Limb (tissue), 2 donors: ENCODE results near the gene HOTAIR.
A peak's percentile ranks its signal among the peaks of the same experiment; 100 is the strongest.

Experiments
- DNase-seq, 2 donors: peaks; one replicate each; pipeline ENCODE4 v3.0.0-alpha.2; 2016; ENCODE audit errors: extremely low spot score in 2 of 2

HOTAIR gene

GRCh38 chr12:54000116-54001114 is 25.7 kb upstream of the HOTAIR start, which contains the start of gene HOXC9:
HOXC9 (plus strand) TSS chr12:54000161; CDS start chr12:54000189, 28 bp downstream.
- DNase-seq = no peak

GRCh38 chr12:53999559-54000115 is 24.9 kb upstream of the HOTAIR start:
- DNase-seq = peak; percentile 72 to 84

- DNase-seq = no peak
Measured at GRCh38 chr12:53998900-53999236, 24.1 kb upstream of the HOTAIR start.

DNA sequence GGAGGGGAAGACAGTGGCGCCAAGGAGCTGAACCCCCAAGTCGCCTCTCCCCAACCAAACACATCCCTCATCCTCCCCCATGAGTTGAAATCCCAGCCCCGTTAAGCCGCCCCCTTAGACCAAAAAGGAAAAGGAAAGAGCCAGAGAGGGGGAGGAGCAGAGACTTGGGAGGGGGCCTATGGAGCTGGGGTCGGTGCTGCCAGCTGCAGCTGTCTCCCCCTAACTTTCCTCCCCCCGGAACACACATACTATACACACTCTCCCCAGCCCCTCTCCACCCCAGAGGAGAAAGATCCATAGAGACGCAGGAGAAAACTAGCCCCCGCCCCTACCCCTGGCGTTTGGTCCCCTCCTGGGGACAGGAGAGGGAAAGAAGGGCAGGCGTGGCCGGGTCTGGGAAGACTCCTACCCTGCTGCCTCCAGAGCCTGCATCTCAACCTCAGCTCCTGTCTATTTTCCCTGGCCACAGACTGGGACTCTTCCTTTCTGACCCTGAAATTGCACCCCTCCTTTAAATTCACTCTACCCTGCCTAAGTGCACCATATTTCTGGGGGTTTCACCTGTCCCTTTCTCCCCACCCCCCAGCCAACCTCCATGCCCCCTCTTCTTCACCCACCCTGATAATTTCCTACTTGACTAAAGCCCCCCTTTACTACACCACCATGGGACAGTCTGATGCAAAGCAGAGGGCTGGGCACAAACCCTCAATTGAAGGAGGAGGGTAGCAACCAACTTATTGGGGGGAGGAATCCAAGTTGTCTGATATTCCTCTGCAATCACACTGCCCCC is 23.6 kb upstream of the HOTAIR start:
- peak in 1 of 2 donors; percentile 64 for DNase-seq

GRCh38 chr12:53997204-53998109 is 22.7 kb upstream of the HOTAIR start:
- DNase-seq = peak in 1 of 2 donors; percentile 63

GRCh38 chr12:53996240-53997203 is 21.8 kb upstream of the HOTAIR start:
- DNase-seq = no peak

GRCh38 chr12:53995378-53996239 is 20.9 kb upstream of the HOTAIR start:
- peak in 1 of 2 donors; percentile 78 for DNase-seq

GRCh38 chr12:53995002-53995377 is 20.2 kb upstream of the HOTAIR start:
- no peak for DNase-seq

DNA sequence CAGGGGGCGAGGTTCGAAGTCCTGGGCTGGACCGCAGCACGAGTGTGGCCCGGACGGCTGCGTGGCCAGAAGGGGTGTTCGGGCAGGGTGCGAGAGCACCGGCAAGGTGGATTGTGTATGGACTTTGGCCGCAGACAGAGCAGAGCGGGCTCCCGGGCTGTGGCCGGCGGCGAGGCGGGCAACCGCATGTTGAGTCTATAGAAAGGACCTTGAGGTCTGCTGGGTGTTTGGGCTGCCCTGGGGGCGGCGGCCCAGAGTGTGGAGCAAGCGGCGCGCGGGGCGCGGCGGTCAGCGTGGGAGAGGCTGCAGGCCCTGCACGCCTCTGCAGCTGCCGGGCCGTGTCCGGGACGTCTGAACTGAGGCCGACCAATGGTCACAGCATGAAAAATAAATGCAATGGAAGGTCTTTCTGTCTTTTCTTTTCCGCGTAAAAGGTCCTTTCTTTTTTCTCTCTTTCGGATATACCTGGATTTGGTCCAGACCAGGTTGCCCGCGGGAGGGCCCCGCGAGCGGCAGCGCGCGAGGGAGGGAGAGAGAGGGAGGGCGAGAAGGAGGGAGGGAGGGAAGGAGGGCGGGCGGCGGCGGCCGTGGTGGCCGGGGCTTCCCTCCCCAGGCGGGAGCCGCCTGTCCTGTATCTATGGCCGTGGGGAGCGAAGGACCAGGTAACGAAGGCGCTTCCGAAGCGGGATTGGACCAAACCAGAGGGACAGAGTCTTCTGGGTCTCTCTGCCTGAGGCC is 19.7 kb upstream of the HOTAIR start:
- peak in 1 of 2 donors; percentile 70 for DNase-seq

GRCh38 chr12:53994009-53994263 is 19.2 kb upstream of the HOTAIR start:
- DNase-seq = no peak

DNA sequence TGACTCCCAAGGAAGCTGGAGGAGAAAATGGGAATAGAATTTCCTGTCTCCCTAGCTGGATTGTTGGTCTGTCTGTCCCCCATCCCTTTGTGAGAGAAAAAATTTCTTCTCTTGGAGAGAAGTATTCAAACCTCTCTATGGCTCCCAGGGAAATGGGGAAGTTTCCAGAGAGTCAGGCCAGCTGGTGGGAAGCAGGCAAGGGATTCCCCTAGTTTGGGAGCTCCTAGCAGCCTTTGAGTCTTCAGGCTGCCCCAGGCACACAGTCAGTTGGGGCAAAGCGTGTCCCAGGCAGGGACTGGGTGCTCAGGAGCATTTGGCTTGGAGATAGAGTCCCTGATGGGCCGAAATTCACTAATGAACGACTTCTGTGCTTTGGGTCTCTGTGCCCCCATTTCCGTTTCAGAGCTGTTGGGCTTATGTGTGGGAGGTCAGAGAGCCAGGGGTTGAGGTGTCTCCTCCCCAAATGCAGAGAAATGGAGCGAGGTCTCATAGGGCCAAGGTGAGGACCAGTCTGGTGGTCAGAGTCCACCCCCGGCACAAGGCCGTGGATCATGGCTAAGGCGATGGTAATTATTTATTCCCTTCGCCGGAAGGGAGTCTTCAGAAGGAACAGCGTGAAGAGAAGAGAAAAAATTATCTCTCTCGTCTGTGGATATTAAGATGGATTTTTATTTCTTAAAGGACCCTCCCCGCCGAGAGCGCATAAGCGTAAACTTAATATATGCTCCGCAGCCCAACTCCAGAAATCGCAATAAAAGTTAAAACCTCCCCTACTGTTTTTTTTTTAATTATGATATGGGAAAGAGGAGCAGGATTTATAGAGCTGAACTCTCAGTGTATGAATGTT is 18.6 kb upstream of the HOTAIR start:
- no peak for DNase-seq

DNA sequence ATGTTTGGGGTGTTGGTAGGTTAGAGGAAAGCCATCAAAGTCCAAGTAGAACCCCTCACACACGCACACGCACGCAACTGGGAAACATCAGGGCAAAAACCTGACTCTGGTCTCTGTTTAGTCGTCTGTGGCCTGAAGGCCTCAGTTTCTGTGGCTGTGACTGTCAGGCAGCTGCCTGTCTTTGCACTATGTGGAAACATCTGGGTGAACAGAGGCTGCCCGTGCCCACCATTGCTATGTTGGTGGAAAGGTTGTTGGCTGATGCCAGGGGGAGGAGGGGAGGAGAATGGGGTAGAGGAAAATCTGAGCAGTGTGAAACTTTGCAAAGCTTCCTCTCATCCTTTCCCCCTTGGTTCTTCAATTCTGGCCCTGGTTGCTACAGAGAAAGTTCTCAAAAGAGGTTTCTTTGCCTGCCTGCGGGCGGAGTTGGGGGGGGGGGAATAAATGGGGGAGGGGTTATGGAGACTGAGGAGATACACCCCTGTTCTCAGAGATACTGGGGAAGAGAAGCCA is 17.7 kb upstream of the HOTAIR start:
- no peak for DNase-seq

DNA sequence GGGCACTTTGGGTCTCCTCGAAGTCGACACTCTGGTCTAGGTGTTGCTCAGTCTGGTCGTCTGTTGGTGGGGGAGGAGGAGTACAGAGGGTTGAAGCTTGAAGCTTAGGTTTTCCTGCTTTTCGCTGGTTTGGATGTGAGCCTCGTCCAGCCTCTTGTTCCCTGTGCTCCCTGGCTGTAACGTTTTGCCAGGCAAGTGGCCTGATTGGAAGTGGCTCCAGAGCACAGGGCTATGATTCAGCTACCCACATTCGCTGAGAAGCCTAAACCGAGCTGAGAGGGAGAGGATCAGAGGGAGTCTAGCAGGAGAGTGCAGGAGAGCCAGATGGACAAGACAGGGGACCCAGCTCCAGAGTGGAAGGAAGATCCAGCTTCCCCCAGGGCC is 16.3 kb upstream of the HOTAIR start:
- DNase-seq = no peak

DNA sequence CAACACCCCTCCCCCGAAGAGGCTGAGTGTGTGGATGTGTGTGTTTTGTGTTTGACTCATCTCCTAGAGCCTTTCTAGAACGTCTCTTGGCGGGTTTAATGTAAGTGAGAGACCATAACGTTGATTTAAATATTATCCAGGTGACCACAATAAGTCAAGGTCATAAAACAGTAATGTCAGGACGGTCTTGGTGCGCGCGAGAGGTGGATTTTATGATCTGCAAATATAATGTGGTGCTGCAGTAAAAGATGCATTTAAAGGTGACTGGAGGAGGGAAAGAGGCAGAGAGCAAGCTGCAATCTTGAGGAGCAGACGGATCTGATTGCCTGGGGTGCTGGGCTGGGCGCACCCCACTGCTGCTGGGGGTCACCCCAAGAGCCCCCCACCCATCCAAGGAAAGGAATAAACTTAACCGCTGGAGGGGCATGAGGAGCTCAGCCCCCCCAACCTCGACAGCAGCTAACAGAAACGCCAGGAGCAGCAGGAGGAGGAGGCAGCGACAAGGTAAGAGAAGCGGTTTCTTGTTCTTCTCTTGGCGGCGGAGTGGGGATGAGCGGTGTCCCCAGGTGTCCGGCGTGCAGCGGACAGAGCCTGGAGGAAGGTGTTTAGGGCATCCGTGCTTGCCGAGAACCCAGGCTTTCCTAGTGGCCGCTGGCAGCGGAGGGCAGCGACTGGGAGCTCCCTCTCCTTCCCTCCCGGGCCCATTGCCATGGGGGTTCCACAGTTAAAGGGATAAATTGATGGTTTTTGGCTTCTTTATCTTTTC is 15.7 kb upstream of the HOTAIR start:
- DNase-seq = no peak

- DNase-seq = peak; percentile 68 to 76
Measured at GRCh38 chr12:53989227-53990113, 14.7 kb upstream of the HOTAIR start.
